VCaP (cell line): ENCODE data around the gene CBX1.

Experiments used
- H3K27ac ChIP-seq: fragments of 450-650 bp; 2 replicates; pipeline ENCODE4 v1.5.1; 2017
- CTCF ChIP-seq: fragments of 450-650 bp; conservative IDR thresholded peaks from 2 replicates; pipeline ENCODE4 v1.5.1; 2017; ENCODE audit warnings: mild to moderate bottlenecking, moderate library complexity

CBX1 gene

GRCh38 chr17:48053758-48054237, 47.5 kb downstream of the CBX1 start:
- TF ChIP-seq CTCF: no peak
- peak overlapping the region; percentile 40 for H3K27ac ChIP-seq

GRCh38 chr17:48052956-48053757, 48.1 kb downstream of the CBX1 start:
- H3K27ac ChIP-seq: peak overlapping the region; percentile 40
- no peak for TF ChIP-seq CTCF

GRCh38 chr17:48051706-48052486, 49.4 kb downstream of the CBX1 start:
- no peak; the same call in 1 of the 2 replicates for TF ChIP-seq CTCF

GRCh38 chr17:48051283-48051682, 50.0 kb downstream of the CBX1 start:
- TF ChIP-seq CTCF: no peak
- H3K27ac ChIP-seq: peak overlapping the region; percentile 98; the same call in 1 of the 2 replicates

More at GRCh38 chr17:48051706-48052486, 49.4 kb downstream of the CBX1 start:
- peak overlapping the region; percentile 98; the same call in 1 of the 2 replicates for H3K27ac ChIP-seq

- peak overlapping the region; percentile 98 for H3K27ac ChIP-seq
- TF ChIP-seq CTCF: no peak
These were observed 52.7 kb downstream of the CBX1 start for GRCh38 chr17:48048384-48049126.

- peak within 1 kb of the TSS; percentile 98 for H3K27ac ChIP-seq
- no peak for TF ChIP-seq CTCF
These were observed 53.4 kb downstream of the CBX1 start, which contains the start of gene NFE2L1 for GRCh38 chr17:48047741-48048383. NFE2L1 (plus strand) TSS chr17:48048359; CDS start chr17:48051119, 2,760 bp downstream.
